CD4-positive, CD25-positive, alpha-beta regulatory T cell (primary cell): ENCODE data around the gene GPHN. TPM values are rescaled to one million over a fixed set of nuclear protein-coding genes. Genes with fewer than 3 reads are reported as not detected.

Experiments
- ATAC-seq, 2 donors: fragments of 150-1000 bp; cut with Tn5 transposase; one replicate each; pipeline ENCODE4 v1.10.0; 2021; ENCODE audit warnings: low read depth in 2 of 2, moderate number of reproducible peaks in 2 of 2, moderate library complexity in 1 of 2
- DNase-seq, 3 donors: peaks; one replicate each; pipeline versions ENCODE4 v3.0.0 to v3.0.0-alpha.2; 2012 to 2022; ENCODE audit warnings: mixed read lengths in 1 of 3
- H3K27ac ChIP-seq: one replicate; pipeline ENCODE4 v1.7.0; 2013; ENCODE audit warnings: mild to moderate bottlenecking, low read length; ENCODE audit not compliant: insufficient read depth, poor library complexity, severe bottlenecking
- H3K27me3 ChIP-seq: one replicate; pipeline ENCODE4 v1.7.0; 2013; ENCODE audit warnings: low read length; ENCODE audit not compliant: control insufficient read depth, insufficient read depth
- H3K36me3 ChIP-seq: one replicate; pipeline ENCODE4 v1.7.0; 2013; ENCODE audit warnings: mild to moderate bottlenecking, low read length, moderate library complexity; ENCODE audit not compliant: control insufficient read depth, insufficient read depth
- H3K4me1 ChIP-seq: 2 replicates; pipeline ENCODE4 v1.7.0; 2013; ENCODE audit warnings: mild to moderate bottlenecking, low read length; ENCODE audit not compliant: insufficient read depth, control insufficient read depth, poor library complexity, severe bottlenecking
- H3K4me3 ChIP-seq: one replicate; pipeline ENCODE4 v1.7.0; 2013; ENCODE audit warnings: low read depth, mild to moderate bottlenecking, low read length, moderate library complexity
- H3K9me3 ChIP-seq, 2 experiments: 1 replicate in 1 of 2; 2 replicates in 1 of 2; pipeline ENCODE4 v1.7.0; 2013; ENCODE audit warnings: low read length in 2 of 2, mild to moderate bottlenecking in 1 of 2, moderate library complexity in 1 of 2; ENCODE audit not compliant: control insufficient read depth in 2 of 2
- H3K27ac Mint-ChIP-seq, 3 donors: one replicate each; pipeline ENCODE4 v1.8.0; 2020 to 2022; ENCODE audit warnings: mild to moderate bottlenecking in 3 of 3, mixed read lengths in 3 of 3, moderate library complexity in 2 of 3
- H3K27me3 Mint-ChIP-seq: one replicate; pipeline ENCODE4 v1.8.0; 2022; ENCODE audit warnings: mild to moderate bottlenecking, mixed read lengths
- H3K36me3 Mint-ChIP-seq: one replicate; pipeline ENCODE4 v1.8.0; 2020; ENCODE audit warnings: mixed read lengths
- H3K4me1 Mint-ChIP-seq, 4 donors: one replicate each; pipeline ENCODE4 v1.8.0; 2020 to 2022; ENCODE audit warnings: mixed read lengths in 4 of 4, mild to moderate bottlenecking in 1 of 4
- H3K4me3 Mint-ChIP-seq, 4 donors: one replicate each; pipeline ENCODE4 v1.8.0; 2020 to 2022; ENCODE audit warnings: mild to moderate bottlenecking in 4 of 4, mixed read lengths in 4 of 4, moderate library complexity in 3 of 4
- H3K9me3 Mint-ChIP-seq, 7 donors: one replicate each; pipeline ENCODE4 v1.8.0; 2020 to 2022; ENCODE audit warnings: mixed read lengths in 7 of 7, mild to moderate bottlenecking in 3 of 7, moderate library complexity in 2 of 7
- polyA plus RNA-seq, 4 donors: library from polyadenylated mRNA; unstranded; fragments of 300-500 nt; fragmentation: Illumina TruSeq; gene quantifications; one replicate each; pipeline ENCODE4 v1.2.3, GENCODE V29; 2021
- total RNA-seq: library from RNA; stranded (reverse); gene quantifications from one replicate; pipeline ENCODE4 v1.2.3, GENCODE V29; 2022

The GPHN gene
- total and polyA plus RNA-seq, 5 donors from 2014 or later: 8.3 to 19.5 (median 11.2) TPM

DNA sequence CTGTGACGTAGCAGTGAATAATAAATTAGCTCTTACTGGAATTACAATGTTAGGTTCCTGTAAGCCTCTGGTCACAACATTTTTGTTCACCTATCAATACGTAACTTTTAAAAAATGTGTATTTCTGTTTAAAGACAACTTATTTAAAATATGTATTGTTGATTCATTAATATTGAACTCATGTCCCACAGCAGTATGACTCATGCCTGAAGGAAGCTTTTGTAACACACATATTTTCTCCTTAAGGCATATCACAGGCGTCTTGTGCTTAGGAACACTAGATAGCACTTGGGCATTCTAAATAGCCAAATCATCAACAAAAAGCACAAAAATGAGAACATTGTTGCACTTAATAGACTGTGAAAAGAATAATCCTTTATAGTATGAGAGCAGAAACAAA is 92.5 kb downstream of the GPHN start:
- Mint-ChIP-seq H3K4me1 (peaks cover 0 to 13% (median 11%) of the 10 kb centered on the region in 4 donors), H3K27ac (no peak overlapping the region), H3K9me3 (peaks cover 0 to 9% (median 0%) of the 10 kb centered on the region in 7 donors), H3K36me3 (no peaks in the 10 kb centered on the region), H3K4me3 (no peak overlapping the region), H3K27me3 (no peaks in the 10 kb centered on the region)
- Histone ChIP-seq H3K27ac (no peak overlapping the region), H3K36me3 (no peaks in the 10 kb centered on the region), H3K9me3 (peaks cover 0 to 2% of the 10 kb centered on the region in 2 experiments), H3K4me1 (no peaks in the 10 kb centered on the region), H3K4me3 (no peak overlapping the region), H3K27me3 (no peaks in the 10 kb centered on the region)
- ATAC-seq: no peak
- DNase-seq: no peak

DNA sequence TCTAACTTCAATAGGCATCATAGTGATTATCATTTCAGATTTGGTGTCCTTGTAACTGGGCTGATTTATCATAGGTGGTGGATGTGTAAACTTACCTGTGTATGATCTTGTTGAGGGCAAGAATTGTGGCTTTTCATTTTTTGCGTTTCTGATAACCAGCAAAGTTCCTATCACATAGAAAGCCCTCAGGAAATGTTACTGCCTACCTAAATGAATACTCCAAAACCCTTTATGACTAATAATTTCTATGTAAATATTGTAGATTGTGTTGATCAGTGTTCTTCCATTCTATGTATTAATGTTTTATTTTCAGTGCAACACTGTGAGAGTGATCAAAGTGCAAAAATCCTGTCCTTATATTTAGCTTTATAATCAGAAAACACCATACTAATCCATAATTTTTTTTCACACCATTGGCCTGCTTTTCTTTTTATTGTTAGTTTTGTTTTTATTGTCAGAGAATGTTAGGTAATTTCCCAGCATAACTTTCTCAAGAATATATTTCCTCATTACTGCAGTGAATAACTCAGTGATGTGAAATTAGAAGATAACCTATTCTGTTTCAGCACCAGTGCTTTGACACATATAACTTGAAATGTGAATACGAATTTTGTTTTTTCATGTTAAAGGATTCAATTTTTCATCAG is 94.1 kb downstream of the GPHN start:
- Mint-ChIP-seq H3K4me3 (peak overlapping the region in 1 of 4 donors; percentile 15), H3K27me3 (no peaks in the 10 kb centered on the region), H3K9me3 (peaks cover 0 to 13% (median 2%) of the 10 kb centered on the region in 7 donors), H3K36me3 (no peaks in the 10 kb centered on the region), H3K27ac (no peak overlapping the region), H3K4me1 (peaks cover 0 to 21% (median 16%) of the 10 kb centered on the region in 4 donors)
- no peak for DNase-seq
- no peaks in the 10 kb centered on the region for H3K4me1 ChIP-seq
- ATAC-seq: no peak
- H3K27ac ChIP-seq: no peak overlapping the region
- H3K36me3 ChIP-seq: no peaks in the 10 kb centered on the region
- peaks cover 0 to 2% of the 10 kb centered on the region in 2 experiments for H3K9me3 ChIP-seq
- no peak overlapping the region for H3K4me3 ChIP-seq
- H3K27me3 ChIP-seq: no peaks in the 10 kb centered on the region

DNA sequence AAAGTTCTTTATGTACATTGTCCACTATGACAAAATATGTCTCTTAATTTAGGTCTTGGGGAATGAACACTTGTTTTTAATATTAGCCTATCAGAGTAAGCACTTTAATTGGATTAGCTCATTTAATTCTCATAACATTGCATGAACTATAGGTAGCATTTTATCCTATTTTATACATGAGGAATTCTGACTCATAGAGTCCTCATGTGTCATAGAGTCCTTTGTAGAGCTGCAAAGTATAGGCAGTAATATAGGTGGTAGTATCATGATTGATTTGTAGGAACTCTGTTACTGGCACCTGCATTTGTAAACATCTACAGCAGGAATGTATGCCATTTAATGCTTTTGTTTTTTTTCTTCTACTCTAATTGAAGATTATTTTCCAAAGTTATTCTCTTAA is 96.0 kb downstream of the GPHN start:
- DNase-seq (no peak), ATAC-seq (no peak)
- Mint-ChIP-seq H3K27me3 (no peaks in the 10 kb centered on the region), H3K9me3 (peaks cover 0 to 21% (median 9%) of the 10 kb centered on the region in 7 donors), H3K4me1 (peaks cover 0 to 24% (median 21%) of the 10 kb centered on the region in 4 donors), H3K4me3 (no peak overlapping the region), H3K27ac (no peak overlapping the region), H3K36me3 (no peaks in the 10 kb centered on the region)
- Histone ChIP-seq H3K27me3 (no peaks in the 10 kb centered on the region), H3K4me1 (no peaks in the 10 kb centered on the region), H3K4me3 (no peak overlapping the region), H3K27ac (no peak overlapping the region), H3K36me3 (no peaks in the 10 kb centered on the region), H3K9me3 (peaks cover 0 to 3% of the 10 kb centered on the region in 2 experiments)

DNA sequence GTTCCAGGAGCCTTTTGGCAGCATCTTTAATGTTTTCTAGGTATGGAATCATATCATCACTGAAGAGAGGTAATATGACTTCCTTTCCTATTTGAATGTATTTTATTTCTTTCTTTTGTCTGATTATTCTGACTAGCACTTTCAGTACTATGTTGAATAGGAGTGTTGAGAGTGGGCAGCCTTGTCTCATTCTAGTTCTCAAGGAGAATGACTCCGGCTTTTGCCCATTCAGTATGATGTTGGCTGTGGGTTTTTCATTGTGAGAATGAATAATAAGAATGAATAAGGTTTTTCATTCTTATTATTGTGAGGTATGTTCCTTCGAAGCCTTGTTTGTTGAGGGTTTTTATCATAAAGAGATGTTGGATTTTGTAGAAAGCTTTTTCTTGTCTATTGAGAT is 98.9 kb downstream of the GPHN start:
- no peak for ATAC-seq
- no peak for DNase-seq
- H3K4me1 Mint-ChIP-seq: peaks cover 0 to 38% (median 21%) of the 10 kb centered on the region in 4 donors
- H3K9me3 Mint-ChIP-seq: peaks cover 0 to 35% (median 15%) of the 10 kb centered on the region in 7 donors
- H3K27me3 Mint-ChIP-seq: no peaks in the 10 kb centered on the region
- no peaks in the 10 kb centered on the region for H3K27me3 ChIP-seq
- H3K4me3 Mint-ChIP-seq: no peak overlapping the region
- H3K4me1 ChIP-seq: no peaks in the 10 kb centered on the region
- peaks cover 8 to 9% of the 10 kb centered on the region in 2 experiments for H3K9me3 ChIP-seq
- H3K36me3 Mint-ChIP-seq: no peaks in the 10 kb centered on the region
- no peak overlapping the region for H3K4me3 ChIP-seq
- H3K27ac ChIP-seq: no peak overlapping the region
- no peaks in the 10 kb centered on the region for H3K36me3 ChIP-seq
- H3K27ac Mint-ChIP-seq: no peak overlapping the region

DNA sequence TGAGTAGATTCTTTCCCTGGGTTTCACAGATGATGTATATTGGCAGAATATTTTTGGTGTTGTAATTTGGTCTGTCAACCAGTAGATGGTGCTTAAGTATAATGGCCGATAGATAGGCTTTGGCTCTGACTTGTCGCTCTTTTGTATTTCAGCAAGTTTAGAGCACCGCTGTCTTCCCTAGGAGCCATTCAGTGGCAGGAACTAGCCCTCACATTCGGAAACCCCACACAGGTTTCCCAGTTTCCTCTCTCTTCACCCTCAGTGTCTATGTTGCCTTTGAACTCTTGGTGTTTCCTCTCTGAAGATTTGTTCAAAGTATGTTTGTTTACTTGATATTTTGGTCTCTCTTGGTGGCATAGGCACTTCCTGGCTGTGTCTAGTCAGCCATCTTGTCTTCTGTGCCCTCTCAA is 102.2 kb downstream of the GPHN start:
- no peaks in the 10 kb centered on the region for H3K27me3 Mint-ChIP-seq
- DNase-seq (peak in 1 of 3 donors; percentile 30), ATAC-seq (no peak)
- Histone ChIP-seq H3K9me3 (peaks cover 8 to 9% of the 10 kb centered on the region in 2 experiments), H3K27ac (no peak overlapping the region), H3K36me3 (no peaks in the 10 kb centered on the region), H3K27me3 (no peaks in the 10 kb centered on the region), H3K4me1 (no peaks in the 10 kb centered on the region), H3K4me3 (no peak overlapping the region)
- H3K9me3 Mint-ChIP-seq: peaks cover 0 to 35% (median 15%) of the 10 kb centered on the region in 7 donors
- peak overlapping the region in 1 of 3 donors; percentile 20 for H3K27ac Mint-ChIP-seq
- H3K36me3 Mint-ChIP-seq: peaks cover 4% of the 10 kb centered on the region
- no peak overlapping the region for H3K4me3 Mint-ChIP-seq
- peaks cover 7 to 32% (median 19%) of the 10 kb centered on the region in 4 donors for H3K4me1 Mint-ChIP-seq

DNA sequence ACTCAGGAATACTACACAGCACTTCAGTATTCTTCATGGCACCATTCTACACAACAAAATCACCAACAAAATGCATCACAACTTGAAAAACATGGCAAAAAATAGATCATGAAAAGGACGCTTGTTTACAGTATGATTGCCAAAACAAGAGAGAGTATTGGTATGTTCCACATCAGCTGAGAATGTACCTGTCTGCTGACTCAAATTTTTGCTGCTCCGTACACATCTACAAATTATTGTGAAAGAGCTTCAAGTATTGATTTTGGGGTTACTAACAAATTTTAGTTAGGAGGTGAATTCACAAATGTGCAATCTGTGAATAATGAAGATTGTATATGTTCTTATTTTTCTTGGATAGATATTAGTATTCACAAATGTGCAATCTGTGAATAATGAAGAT is 105.4 kb downstream of the GPHN start:
- Mint-ChIP-seq H3K27ac (no peak overlapping the region), H3K36me3 (peaks cover 14% of the 10 kb centered on the region), H3K27me3 (no peaks in the 10 kb centered on the region), H3K4me3 (no peak overlapping the region), H3K9me3 (peaks cover 1 to 37% (median 11%) of the 10 kb centered on the region in 7 donors), H3K4me1 (peaks cover 7 to 17% (median 12%) of the 10 kb centered on the region in 4 donors)
- H3K9me3 ChIP-seq: peaks cover 17 to 21% of the 10 kb centered on the region in 2 experiments
- DNase-seq (no peak), ATAC-seq (no peak)
- no peak overlapping the region for H3K4me3 ChIP-seq
- H3K36me3 ChIP-seq: no peaks in the 10 kb centered on the region
- H3K27ac ChIP-seq: no peak overlapping the region
- no peaks in the 10 kb centered on the region for H3K27me3 ChIP-seq
- no peaks in the 10 kb centered on the region for H3K4me1 ChIP-seq

DNA sequence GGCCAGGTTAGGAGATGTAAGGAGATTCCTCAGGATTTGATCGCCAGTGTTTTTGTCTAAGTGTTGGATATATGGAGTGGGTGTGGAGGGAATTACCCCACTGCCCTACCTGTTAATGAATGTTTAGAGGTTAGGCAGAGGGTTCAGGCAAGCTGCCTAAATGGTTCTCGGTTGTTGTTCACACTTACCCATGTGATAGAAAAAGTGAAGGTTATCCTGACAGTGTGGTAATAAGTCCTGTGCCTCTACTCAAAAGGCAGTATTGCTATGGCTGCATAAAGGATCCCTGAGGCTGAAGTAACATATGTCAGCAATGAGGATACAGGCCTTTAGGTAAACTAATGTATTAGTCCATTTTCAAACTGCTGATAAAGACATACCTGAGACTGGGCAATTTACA is 112.0 kb downstream of the GPHN start:
- Mint-ChIP-seq H3K27ac (no peak overlapping the region), H3K9me3 (peaks cover 0 to 26% (median 7%) of the 10 kb centered on the region in 7 donors), H3K36me3 (peaks cover 10% of the 10 kb centered on the region), H3K27me3 (no peaks in the 10 kb centered on the region), H3K4me1 (peaks cover 0 to 19% (median 7%) of the 10 kb centered on the region in 4 donors), H3K4me3 (no peak overlapping the region)
- ATAC-seq (no peak), DNase-seq (no peak)
- no peak overlapping the region for H3K4me3 ChIP-seq
- H3K9me3 ChIP-seq: peaks cover 8 to 13% of the 10 kb centered on the region in 2 experiments
- no peak overlapping the region for H3K27ac ChIP-seq
- no peaks in the 10 kb centered on the region for H3K4me1 ChIP-seq
- H3K27me3 ChIP-seq: no peaks in the 10 kb centered on the region
- H3K36me3 ChIP-seq: no peaks in the 10 kb centered on the region

DNA sequence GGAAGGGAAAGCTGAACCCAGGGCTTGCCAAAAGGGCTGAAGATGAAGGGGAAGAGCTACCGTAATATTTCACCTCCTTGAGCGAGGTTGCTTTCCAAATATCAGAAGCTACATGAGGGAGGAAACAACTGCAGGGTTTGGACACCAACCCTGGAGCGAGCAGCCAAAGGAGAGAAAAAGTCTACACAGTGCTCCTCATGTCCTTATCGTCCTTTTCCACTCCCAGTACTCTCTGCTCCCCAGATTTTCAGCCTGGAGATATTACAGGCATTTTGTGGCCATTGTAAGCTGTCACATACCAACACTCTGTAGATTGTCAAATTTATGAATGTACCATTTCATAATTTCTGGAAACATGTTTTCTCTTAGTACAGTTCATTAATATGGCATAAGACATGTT is 115.9 kb downstream of the GPHN start:
- Mint-ChIP-seq H3K4me3 (no peak overlapping the region), H3K36me3 (no peaks in the 10 kb centered on the region), H3K27ac (no peak overlapping the region), H3K27me3 (no peaks in the 10 kb centered on the region), H3K4me1 (peaks cover 0 to 15% (median 6%) of the 10 kb centered on the region in 4 donors), H3K9me3 (peaks cover 0 to 5% (median 2%) of the 10 kb centered on the region in 7 donors)
- Histone ChIP-seq H3K27ac (no peak overlapping the region), H3K36me3 (no peaks in the 10 kb centered on the region), H3K9me3 (no peaks in the 10 kb centered on the region), H3K4me1 (no peaks in the 10 kb centered on the region), H3K27me3 (no peaks in the 10 kb centered on the region), H3K4me3 (no peak overlapping the region)
- DNase-seq (no peak), ATAC-seq (no peak)
